GM19043 (cell line): ENCODE results near the gene PAM.

ENCODE experiments used
- ATAC-seq: cut with Tn5 transposase; IDR thresholded peaks from one replicate; pipeline ENCODE4 v1.9.1; 2021; ENCODE audit warnings: low read depth; ENCODE audit not compliant: unreplicated experiment

The PAM gene

DNA sequence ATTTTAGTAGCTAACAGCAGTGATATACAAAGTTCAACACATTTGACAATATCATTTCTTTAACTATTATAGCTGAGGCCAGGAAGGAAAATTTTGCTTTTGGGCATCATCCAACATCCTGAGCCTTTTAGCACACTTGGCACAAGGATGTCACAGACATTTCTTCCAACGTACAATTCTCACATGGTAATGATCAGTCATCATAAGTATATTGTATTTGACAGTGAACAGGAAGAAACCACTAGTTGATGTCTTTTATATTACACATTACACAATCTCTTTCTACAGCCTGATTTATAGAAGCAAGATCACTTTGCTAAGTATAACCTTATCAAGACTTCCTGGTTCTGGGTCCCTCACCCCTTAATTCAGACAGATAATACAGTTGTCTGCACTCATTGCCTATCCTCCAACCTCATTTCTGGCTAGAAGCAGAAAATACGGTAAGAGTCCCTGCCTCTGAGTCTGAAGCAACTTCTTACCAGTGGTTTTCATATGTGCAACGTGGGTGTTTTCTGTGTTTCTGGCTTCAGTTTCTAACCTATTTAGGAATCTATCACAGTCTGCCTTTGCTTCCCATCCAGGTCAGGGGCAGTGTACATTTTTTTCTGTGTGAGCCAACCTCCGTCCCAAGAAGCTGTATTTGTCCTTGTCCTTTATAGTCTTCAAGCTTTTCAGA, 167.8 kb downstream of the PAM start:
- no peak for ATAC-seq

DNA sequence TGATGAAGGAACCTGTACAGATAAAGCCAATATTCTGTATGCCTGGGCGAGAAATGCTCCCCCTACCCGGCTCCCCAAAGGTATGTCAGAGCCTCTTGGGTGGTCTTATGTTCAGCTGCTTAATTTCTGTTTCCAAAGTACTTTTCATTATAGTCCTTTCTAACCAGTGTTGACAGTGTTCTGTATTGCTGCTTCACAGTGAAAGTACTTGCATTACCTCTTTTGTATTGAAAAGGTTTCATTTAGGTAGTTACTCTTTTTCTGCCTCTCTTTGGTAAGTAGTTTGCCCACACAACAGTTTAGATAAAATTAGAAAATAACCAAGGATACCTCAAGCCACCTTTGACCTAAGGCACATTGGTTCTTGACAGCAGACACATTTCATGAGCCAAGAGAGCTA, 169.9 kb downstream of the PAM start:
- no peak for ATAC-seq

DNA sequence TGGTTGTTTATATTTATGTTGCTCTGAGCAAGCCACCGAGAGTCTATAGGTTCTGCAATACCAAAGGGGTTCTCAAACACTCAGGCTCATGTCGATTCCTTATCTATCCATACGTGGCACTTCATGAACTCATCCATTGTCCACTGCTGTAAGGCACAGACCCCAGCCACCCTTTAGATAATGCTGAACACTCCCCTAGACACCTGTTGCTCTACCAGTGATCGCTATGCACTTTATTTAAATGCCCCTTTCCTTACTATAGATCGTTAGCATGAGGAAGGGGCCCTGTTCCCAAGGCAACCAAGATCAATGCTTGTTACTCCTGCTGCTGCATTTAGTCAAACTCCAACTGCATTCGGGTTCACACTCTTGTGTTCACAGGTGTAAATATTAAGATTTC, 171.9 kb downstream of the PAM start:
- no peak for ATAC-seq

DNA sequence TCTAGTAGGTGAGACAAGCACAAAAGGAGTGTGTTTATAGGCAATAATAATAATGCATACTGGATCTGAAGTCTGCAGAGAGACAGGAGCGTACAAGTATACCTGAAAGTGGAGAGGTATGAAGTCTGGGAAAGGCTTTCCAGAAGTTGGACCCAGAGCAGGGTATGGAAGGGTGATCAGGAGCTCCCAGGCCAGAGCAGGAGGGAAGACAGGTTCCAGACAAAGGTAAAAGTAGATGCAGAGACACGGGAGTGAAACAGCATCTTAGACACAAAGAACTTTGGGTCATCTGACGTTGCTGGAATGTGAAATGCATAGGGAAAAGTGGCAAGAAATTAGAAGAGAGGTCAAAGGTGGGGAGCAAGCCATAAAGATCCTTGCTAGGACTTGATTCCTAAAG, 175.1 kb downstream of the PAM start:
- ATAC-seq, result no peak

DNA sequence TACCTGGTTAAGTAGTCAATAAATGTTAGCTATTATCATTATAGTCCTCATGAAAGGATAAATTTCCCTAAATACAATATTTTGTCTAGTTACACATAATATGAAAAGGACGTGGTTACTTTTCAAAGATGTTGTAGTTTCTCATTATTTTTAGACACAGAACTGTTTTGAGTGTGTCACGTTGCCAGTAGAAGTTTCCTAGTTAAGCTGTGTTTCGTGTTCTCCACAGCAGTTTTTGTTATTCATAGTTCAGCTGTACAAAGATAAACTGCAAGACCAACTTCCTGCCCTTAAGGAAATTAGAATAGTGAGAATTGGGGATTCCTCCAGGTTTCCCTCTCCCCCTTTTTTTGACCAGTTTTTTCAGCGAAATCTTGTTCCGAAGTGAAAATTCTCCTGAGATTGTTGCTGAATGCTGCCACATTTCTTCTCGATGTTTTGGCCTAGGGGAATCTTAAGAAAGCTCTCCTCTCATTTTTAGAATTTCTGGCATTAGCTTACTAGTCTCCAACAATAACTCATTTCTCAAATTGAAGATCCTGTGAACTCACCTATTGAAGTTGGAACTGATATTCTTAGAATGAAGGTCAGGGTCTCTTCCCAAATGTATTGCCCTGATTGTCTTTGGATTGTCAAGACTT, 176.1 kb downstream of the PAM start:
- ATAC-seq, result no peak

DNA sequence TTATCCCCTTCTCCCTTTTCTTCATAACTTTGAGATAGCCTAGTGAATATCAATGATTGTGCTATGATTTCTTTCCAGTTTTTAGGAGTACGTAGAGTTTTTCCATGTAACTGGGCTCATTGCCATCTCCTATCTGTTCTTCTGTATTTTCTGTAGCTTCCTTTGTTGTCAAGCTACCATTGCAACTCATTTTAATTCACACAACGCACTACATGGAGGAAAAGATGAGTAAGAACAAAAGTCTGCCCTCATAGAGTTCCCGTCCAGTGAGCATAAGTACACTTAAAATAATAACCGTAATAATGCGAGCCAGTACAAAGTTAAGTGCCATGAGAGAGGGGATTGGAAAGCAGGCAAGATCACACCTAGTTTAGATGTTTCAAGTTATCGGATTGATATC, 177.7 kb downstream of the PAM start:
- no peak for ATAC-seq

DNA sequence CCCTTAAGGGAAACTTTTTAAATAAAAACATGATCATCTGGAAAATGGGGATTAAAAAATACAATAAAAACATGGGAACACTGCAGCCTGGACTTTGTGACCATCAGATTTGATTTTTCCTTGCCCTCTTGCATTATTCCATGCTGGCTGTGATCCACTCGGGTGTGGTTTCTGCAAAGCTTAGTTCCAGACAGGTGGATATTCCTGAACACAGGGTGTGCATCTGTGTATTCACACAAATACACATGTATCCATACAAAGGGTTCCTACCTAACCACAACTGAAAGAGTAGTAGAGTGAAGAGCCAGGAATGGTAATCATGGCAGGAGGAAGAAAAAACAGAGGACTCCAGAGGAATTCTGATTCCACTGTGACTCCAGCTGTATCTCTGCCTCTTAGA, 178.2 kb downstream of the PAM start:
- no peak for ATAC-seq

DNA sequence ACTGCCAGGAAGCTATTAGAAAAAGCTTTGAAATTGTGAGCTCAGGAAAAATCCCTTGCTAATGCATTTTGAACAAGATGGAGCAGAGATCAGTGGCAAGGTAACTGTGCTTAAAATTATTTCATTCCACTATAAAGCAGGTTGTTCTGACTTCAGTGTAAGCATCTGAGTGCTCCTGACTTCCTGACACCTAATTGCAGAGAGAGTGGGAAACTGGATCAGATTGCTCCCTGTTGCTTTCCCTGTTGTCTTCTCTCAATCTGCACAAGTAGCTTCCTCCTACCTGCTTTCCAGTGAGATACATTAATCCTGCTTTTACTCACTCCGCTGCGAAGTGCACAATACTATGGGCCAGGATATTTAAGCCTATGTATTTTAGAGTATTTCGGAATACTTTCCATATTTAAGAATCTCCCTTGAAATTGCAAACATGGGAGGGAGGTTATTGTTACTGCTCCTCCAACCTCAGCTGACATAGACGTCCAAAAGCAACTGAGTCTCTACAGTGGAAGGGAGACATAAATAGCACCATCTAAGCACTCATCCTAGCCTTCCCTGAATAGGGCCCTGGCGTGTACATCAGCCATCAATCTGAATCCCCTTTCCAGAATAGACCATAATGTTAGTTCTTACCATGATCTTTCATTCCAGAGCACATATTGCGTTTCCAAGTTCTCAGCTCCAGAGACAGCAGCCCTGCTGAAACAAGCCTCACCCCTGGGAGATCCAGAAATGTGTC, 178.8 kb downstream of the PAM start:
- ATAC-seq, result no peak

DNA sequence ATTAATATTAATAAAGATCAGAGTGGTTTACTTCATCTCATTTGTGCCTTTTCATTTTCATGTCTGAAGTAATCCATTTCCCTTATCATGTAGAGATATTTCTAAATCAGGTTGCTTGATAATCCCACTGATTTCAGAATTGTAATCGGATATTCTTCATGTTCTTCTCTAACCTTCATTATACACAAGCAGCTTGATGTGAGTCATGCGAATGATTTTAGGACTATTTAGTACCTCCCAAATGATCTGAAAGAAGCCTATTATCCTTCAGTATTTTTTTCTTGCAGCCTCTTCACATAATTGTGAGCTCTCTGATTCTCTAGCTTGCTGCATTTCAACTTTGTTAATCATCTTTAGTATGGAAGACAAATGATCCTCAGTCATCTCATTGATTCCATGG, 182.8 kb downstream of the PAM start:
- no peak for ATAC-seq

DNA sequence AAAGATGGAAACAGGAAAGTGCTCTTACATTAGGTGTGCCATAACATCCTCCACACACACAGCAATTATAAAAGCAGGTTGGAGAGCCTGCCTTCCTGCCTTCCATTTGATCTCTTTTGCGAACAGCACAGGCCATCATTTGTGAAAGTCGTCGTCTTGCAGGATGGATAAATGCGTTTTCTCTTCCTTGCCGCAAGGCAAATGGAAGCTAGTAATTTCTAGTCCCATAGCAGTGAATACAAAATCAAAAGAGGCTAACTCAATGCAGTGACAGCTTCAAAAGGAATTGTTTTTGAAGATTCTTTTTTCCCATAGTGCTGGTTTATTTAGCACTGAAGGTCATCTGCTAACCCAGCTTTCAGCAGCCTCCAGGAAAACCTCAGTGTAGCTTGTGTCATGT, 186.0 kb downstream of the PAM start:
- ATAC-seq, result no peak

DNA sequence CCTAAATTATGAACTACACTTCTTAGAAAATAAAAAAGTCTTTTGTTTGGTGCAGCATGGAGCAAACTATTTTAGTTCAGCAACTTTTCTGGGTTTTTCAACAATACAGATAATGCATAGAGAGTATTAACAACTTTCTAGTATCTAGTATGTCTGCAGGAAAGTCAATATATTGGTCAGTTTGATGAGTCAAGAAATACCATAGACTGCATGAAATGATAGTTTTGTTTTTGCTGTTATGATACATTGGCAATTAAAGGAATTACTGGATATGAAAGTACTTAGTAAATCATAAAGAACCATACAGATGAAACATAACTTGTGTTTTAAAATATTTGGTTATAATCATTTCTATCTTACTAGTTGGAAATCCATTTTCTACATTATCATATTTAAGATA, 191.3 kb downstream of the PAM start:
- ATAC-seq, result no peak

DNA sequence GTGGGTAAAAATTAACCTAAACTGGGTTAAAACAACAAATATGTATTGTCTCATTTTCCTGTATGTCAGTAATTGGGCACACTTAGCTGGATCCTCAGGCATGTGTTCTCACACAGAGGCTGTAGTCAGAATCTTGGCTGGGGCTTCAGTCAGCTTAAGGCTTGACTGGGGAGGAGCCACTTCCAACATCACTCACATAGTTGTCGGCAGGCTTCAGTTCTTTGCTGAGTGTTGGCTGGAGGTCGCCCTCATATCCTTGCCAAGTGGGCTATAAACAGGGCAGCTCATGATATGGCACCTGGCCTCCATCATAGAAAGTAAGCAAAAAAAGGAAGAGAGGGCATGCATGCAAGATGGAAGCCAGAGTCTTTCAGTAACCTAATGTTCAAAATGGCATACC, 191.9 kb downstream of the PAM start:
- ATAC-seq, result no peak

DNA sequence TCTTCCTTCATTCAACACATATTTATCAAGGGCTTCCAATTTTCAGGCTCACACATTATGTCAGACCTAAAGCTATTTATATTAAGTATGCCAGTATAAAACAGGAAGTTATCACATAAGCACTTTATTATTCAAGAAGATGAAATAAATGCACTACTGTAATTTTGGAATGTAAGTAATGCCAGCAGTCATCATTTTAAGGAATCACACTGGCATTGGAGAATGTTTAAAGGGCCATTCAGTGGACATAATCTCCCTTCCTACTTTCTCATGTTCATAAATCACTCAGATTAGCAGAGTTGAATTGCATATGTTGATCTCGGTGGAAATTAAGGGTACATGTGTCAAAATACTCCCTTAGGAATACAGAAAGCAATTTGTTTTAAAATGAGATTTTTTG, 200.4 kb downstream of the PAM start:
- ATAC-seq, result no peak

DNA sequence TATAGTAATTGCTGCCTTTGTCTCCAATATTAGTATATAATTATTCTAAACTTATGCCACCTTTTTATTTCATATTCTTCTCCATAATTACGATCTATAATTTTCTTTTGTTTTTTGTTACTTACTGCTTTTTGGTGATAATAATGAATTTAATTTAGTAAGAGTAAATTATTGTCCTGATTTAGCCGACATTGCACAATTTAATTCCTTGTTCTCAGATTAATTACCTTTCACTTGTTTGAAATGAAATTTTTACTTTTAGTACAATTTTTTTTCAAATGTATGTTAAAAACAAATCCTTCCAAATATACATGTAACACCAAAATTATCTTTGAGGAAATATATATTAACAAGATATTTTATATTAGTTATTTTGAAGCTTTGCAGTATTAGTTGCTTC, 201.5 kb downstream of the PAM start:
- no peak for ATAC-seq

DNA sequence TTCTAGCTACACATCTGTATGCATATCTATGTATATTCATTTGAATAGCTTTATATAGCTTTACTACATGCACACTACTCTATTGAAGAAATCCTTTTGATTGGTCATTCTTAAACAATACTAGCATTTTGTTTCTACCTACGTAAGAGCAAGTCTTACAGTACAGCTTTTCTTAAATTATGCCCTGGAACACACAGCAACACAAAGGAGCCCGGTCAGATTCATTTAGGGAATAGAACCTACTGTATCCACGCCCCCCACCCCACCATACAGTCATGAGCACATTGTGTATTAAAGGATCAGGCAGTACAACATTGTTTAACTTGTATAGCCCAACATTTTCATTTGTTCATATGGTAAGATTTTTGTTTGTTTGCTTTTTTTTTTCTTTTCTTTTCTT, 202.0 kb downstream of the PAM start:
- no peak for ATAC-seq

DNA sequence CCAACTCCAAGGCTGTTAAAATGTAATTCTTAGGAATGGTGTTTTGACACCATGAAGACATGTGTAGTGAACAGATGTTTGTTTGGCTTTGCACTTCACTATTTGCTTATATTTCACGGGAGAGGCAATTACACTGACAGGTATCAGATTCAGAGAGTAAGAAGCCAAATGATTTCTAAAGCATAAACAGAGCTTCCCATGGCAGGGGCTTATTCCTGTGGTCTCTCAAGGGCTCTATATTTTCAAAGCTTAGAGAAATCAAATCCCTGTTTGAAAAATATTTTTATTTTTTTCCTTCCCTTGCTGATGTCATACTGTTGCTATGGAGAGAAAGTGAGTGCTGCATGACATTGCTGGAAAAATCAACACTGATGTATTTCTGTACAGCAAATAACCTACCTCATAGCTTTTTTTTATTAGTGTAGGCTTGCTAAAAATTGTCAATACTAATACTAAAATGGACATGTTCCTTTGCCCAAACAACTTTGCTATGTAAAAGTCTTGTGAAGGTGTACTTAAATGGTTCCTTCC, 203.4 kb downstream of the PAM start:
- ATAC-seq, result no peak

DNA sequence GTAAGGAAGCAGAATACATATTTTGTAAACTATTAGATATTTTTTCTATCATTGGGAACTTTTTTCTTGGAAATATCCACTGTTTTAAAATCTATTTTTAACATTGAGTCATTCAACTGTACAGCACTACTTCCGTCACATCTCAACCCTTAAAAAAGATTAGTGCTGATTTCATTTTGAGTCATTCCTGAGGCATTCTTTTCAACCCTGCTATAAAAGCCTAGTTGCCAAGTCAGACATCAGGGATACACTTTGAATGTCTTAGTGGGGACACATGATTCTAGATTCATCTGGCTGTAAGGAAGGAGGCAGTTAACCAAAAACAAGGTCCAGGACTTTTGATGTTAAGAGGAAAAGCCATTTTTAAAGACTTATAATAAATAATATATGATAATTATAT, 203.9 kb downstream of the PAM start:
- ATAC-seq, result peak; percentile 69

DNA sequence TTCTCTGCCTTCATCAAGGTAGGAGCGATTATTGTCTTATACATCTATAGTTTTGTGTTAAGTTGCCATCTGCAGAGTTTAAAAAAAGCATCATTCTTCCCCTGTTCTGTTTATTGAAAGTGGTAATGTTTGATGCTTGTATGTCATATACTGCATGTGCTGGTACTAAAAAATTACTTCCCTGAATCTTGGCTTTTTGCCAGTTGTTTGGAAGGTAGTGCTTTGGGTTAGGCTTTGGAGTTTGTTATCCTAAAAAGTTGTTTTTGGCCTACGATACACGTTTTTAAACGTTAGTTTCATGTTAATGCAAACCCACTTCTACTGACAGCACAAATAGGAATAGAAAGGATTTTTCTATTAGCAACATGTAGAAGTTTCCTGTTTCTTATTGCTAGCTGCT, 206.6 kb downstream of the PAM start:
- no peak for ATAC-seq

DNA sequence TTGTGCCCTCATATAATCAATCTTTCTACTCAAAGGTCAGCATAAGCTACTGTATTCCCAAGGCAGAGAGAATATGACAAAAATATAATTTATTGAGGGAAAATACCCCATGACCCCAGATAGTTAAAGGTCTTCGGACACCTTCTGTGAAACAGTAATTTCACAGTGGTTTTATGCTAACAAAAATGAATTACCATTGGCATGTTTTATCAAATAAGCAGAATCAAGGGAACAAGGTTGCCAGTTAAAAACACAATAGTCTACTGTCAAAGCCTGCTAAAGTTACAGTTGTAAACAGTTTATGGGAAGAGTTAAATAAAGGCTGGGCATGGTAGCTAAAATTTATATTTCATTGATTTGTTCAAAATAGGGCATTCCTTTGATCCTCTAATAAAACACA, 210.5 kb downstream of the PAM start:
- ATAC-seq, result no peak

DNA sequence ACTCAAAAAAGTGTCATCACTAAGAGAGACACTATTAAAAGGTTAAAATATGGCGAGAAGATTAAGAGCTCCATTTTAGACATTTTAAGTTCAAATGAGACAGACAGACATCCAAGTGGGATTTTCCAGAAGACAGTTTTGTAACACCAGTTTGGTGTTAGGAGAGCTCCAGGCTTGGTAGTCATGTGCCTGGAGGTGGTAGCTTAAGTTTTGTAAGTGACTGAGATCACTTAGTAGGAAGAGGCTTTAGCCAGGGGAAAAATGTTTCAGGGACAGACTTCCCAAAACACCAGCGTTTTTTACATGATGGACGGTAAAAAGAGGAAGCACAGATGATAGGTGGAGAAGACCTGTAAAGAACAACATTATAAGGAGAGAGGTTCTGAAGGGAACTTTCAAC, 214.5 kb downstream of the PAM start:
- ATAC-seq, result no peak

DNA sequence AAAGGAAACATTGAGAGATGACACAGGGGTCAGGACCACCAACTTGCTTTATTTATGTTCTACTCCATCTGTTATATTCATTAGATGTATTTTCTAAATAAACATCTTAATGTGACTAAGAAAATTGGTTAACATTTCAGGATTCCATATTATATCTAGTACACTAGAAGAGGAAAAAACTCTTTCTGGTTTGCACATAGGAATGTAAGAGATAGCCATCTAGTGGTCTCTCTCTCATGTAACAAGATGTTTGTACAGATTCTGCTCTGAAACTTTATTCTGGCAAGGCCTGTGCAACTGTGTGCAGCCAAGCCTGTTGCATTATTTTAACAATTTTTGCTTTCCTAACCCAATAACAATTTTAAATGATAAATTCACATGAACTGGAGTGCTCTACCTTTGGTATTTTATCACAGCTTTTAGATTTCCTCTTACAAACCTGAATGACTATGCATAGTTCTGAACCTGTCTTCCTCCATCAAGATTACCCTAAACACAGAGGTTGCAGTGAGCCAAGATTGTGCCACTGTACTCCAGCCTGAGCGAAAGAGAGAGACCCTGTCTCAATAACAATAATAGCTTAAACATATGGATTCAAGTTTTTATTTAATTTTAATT, 216.7 kb downstream of the PAM start:
- no peak for ATAC-seq
